RWPE1 (cell line): ENCODE results near the gene PTGIR.
"Not testable (repeated sequence)": the region's sequence is repeated elsewhere in the genome, so short reads cannot be mapped to it uniquely, and the experiment has no call there.

ENCODE experiments used
- CTCF ChIA-PET: fragments of 350-600 bp; sonication (Branson Sonifier 250); formaldehyde crosslinking; extraction: SDS; loops from one replicate; lab custom pipeline; 2021; lab: Yijun Ruan, JAX
- POLR2A ChIA-PET: fragments of 400-600 bp; formaldehyde crosslinking; extraction: SDS; loops from one replicate; lab custom pipeline; 2020; ENCODE audit warnings: antibody characterized with exemption; ENCODE audit not compliant: low non-redundant PET; lab: Yijun Ruan, JAX
- DNase-seq: peaks from one replicate; pipeline ENCODE4 v3.0.0; 2012; ENCODE audit warnings: low spot score
- H3K27ac ChIP-seq: fragments of 450-650 bp; 2 replicates; pipeline ENCODE4 v1.5.1; 2017
- CTCF ChIP-seq: fragments of 450-650 bp; conservative IDR thresholded peaks from 2 replicates; pipeline ENCODE4 v1.5.1; 2017; ENCODE audit warnings: low read depth, mild to moderate bottlenecking

Gene PTGIR

DNA sequence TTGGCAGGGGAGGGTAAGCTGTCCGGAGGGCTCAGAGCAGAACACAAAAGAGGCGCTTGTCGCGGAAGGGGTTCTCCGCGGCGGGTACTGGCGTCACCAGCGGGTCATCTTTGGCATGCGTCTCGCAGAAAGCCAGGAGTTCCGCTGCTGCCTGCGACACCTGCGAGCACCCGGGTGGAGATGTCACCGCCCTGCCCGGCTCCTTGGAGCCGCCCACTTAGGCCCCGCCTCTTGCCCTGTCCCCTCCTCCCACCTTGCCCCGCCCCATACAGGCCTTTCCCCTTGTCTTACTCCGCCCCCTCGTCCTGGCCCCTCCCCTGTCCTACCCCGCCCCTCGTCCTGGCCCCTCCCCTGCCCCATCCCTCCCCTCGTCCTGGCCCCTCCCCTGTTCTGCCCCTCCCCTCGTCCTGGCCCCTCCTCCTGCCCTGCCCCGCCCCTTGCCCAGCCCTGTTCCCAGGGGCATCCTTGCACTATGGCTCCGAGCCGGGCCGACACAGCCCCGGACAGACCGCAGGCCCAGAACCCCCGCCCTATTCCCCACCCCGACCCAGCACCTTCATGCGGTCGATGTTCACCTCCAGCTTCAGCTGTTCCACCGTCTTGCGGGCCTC, 9.3 kb upstream of the PTGIR start:
- no peak overlapping the region for H3K27ac ChIP-seq
- ChIA-PET CTCF (interaction anchor here (0.6 to 1.6 kb wide), 7 partner anchors 17 to 1195 kb away, joined by 3 to 7 read pairs (median 4); partner anchors contain the start of gene FKRP), POLR2A (no interaction called here)
- peak; percentile 96 for DNase-seq
- no peak for TF ChIP-seq CTCF

GRCh38 chr19:46633130-46633529, 8.2 kb upstream of the PTGIR start:
- DNase-seq = no peak
- no peak overlapping the region for H3K27ac ChIP-seq
- CTCF ChIA-PET = interaction anchor here (0.5 to 1.6 kb wide), 5 partner anchors 19 to 1194 kb away, joined by 3 to 7 read pairs (median 4); no protein-coding TSS in a partner anchor
- TF ChIP-seq CTCF = no peak
- POLR2A ChIA-PET = no interaction called here

- no peak for TF ChIP-seq CTCF
- H3K27ac ChIP-seq = peak overlapping the region; percentile 31
- POLR2A ChIA-PET = interaction anchor here (0.6 kb wide), 2 partner anchors 29 to 32 kb away, joined by 3 to 4 read pairs; partner anchors contain the start of gene DACT3
- CTCF ChIA-PET = interaction anchor here (1.1 to 2.1 kb wide), 3 partner anchors 14 to 20 kb away, joined by 3 to 8 read pairs (median 4); no protein-coding TSS in a partner anchor
- DNase-seq = no peak
These were observed 6.6 kb upstream of the PTGIR start for GRCh38 chr19:46631481-46631880.

GRCh38 chr19:46630586-46631205, 5.8 kb upstream of the PTGIR start:
- no peak for TF ChIP-seq CTCF

DNA sequence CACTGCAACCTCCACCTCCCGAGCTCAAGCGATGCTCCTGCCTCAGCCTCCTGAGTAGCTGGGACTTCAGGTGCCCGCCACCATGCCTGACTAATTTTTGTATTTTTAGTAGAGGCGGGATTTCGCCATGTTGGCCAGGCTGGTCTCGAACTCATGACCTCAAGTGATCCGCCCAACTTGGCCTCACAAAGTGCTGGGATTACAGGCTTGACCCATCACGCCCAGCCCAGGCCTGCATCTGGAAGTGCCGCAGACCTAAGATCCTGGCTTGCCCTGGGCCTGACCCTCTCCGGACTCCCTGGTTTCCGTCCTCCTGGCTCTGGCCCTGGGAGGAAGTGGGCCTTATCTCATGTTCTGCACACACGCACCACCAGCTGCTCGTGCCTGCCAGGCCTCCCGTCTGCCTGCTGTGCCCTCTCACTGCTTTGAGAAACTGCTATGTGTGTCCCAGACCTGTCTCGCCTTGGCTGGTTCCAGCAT, 4.7 kb upstream of the PTGIR start:
- TF ChIP-seq CTCF = no peak
- no peak overlapping the region for H3K27ac ChIP-seq
- POLR2A ChIA-PET = no interaction called here
- CTCF ChIA-PET = no interaction called here
- no peak for DNase-seq

More at GRCh38 chr19:46630586-46631205, 5.8 kb upstream of the PTGIR start:
- ChIA-PET POLR2A (interaction anchor here (0.6 kb wide), 2 partner anchors 30 to 33 kb away, joined by 3 to 4 read pairs; partner anchors contain the start of gene DACT3), CTCF (interaction anchor here (1.1 to 2.1 kb wide), 2 partner anchors 17 to 20 kb away, joined by 4 to 8 read pairs; no protein-coding TSS in a partner anchor)
- no peak for DNase-seq
- H3K27ac ChIP-seq = peak overlapping the region; percentile 31; the same call in 1 of the 2 replicates

GRCh38 chr19:46628970-46629369, 4.1 kb upstream of the PTGIR start:
- DNase-seq, H3K27ac ChIP-seq, POLR2A ChIA-PET: not testable (repeated sequence)
- CTCF ChIA-PET = interaction anchor here (0.9 to 1.5 kb wide), 2 partner anchors 15 to 33 kb away, joined by 4 read pairs; no protein-coding TSS in a partner anchor
